Ishikawa (cell line): ENCODE data around the gene RSBN1L.

Experiments
- CEBPB ChIP-seq: IDR thresholded peaks from 2 replicates; pipeline ENCODE4 v1.6.1; 2012
- CREB1 ChIP-seq: IDR thresholded peaks from 2 replicates; pipeline ENCODE4 v1.6.1; 2012; ENCODE audit warnings: low read depth
- EGR1 ChIP-seq: IDR thresholded peaks from 2 replicates; pipeline ENCODE4 v1.6.1; 2012
- FOXM1 ChIP-seq: IDR thresholded peaks from 2 replicates; pipeline ENCODE4 v1.6.1; 2012; ENCODE audit warnings: low read depth, borderline replicate concordance
- MAX ChIP-seq: IDR thresholded peaks from 2 replicates; pipeline ENCODE4 v1.6.1; 2012
- NFIC ChIP-seq: IDR thresholded peaks from 2 replicates; pipeline ENCODE4 v1.6.1; 2012
- RAD21 ChIP-seq: IDR thresholded peaks from 2 replicates; pipeline ENCODE4 v1.6.1; 2012; ENCODE audit warnings: low read depth
- REST ChIP-seq: IDR thresholded peaks from 2 replicates; pipeline ENCODE4 v1.6.1; 2012; ENCODE audit warnings: low read depth, mild to moderate bottlenecking
- TAF1 ChIP-seq: IDR thresholded peaks from 2 replicates; pipeline ENCODE4 v1.6.1; 2012; ENCODE audit warnings: low read depth, mild to moderate bottlenecking
- TCF12 ChIP-seq: IDR thresholded peaks from 2 replicates; pipeline ENCODE4 v1.6.1; 2012; ENCODE audit warnings: low read depth
- TEAD4 ChIP-seq: IDR thresholded peaks from 2 replicates; pipeline ENCODE4 v1.6.1; 2012
- USF1 ChIP-seq: IDR thresholded peaks from 2 replicates; pipeline ENCODE4 v1.6.1; 2012
- YY1 ChIP-seq: IDR thresholded peaks from 2 replicates; pipeline ENCODE4 v1.6.1; 2012; ENCODE audit warnings: low read depth
- ZBTB7A ChIP-seq: IDR thresholded peaks from 2 replicates; pipeline ENCODE4 v1.6.1; 2012; ENCODE audit warnings: low read depth

RSBN1L gene

GRCh38 chr7:77799078-77799964 is 103.1 kb downstream of the RSBN1L start:
- TF ChIP-seq ZBTB7A (peak; percentile 76; the same call in 1 of the 2 replicates), REST (no peak), NFIC (no peak), MAX (no peak; the same call in 1 of the 2 replicates), CEBPB (no peak), CREB1 (no peak), FOXM1 (no peak), TCF12 (0 out of 2 replicates have a peak, but pooled peaks have one; percentile 1)

GRCh38 chr7:77800158-77800557 is 103.9 kb downstream of the RSBN1L start:
- TF ChIP-seq CEBPB (no peak), FOXM1 (no peak), USF1 (no peak), RAD21 (no peak), ZBTB7A (no peak), YY1 (no peak), REST (no peak), NFIC (no peak), CREB1 (no peak), TAF1 (no peak), TEAD4 (no peak)

GRCh38 chr7:77800730-77801129 is 104.5 kb downstream of the RSBN1L start:
- TF ChIP-seq USF1 (no peak), ZBTB7A (no peak)

- no peak for TF ChIP-seq CREB1
- TF ChIP-seq TCF12: no peak
- TF ChIP-seq TAF1: no peak
- TF ChIP-seq NFIC: no peak
- TF ChIP-seq FOXM1: no peak
- no peak for TF ChIP-seq USF1
- no peak for TF ChIP-seq ZBTB7A
- TF ChIP-seq YY1: no peak
- no peak for TF ChIP-seq REST
- no peak for TF ChIP-seq EGR1
- no peak for TF ChIP-seq RAD21
Measured at GRCh38 chr7:77802557-77803405, 106.5 kb downstream of the RSBN1L start.
